Measurements from ENCODE around the gene NDUFB7. TPM values are rescaled to one million over a fixed set of nuclear protein-coding genes. Genes with fewer than 3 reads are reported as not detected.

The NDUFB7 gene
- total RNA-seq, 1 experiment from 2014 or later, result 254 TPM

GRCh38 chr19:14611051-14611450 lies 39.2 kb upstream of the NDUFB7 start:
- Mint-ChIP-seq H3K27ac (no peak overlapping the region), H3K4me1 (no peaks in the 10 kb centered on the region), H3K4me3 (no peak overlapping the region), H3K36me3 (peaks cover under 1% of the 10 kb centered on the region), H3K27me3 (ENCODE audit: low read depth) (peaks cover 4% of the 10 kb centered on the region; the same call in 1 of the 2 replicates), H3K9me3 (peaks cover 14% of the 10 kb centered on the region)
- no peak for ATAC-seq
- ChIA-PET CTCF (interaction anchor here (0.6 to 1.1 kb wide), 3 partner anchors 37 to 78 kb away, joined by 3 to 7 read pairs (median 5); no protein-coding TSS in a partner anchor), POLR2A (no interaction called here)
- TF ChIP-seq ZNF219 (CRISPR knock-in tag; IDR thresholded peaks at IDR 0.05; ENCODE audit: borderline replicate concordance), result no peak
- no peak for TF ChIP-seq FOXJ3 (CRISPR knock-in tag; IDR thresholded peaks at IDR 0.05; ENCODE audit: borderline replicate concordance)
- TF ChIP-seq ATF3 (CRISPR knock-in tag; conservative IDR thresholded peaks at IDR 0.05), result no peak
- no peak for TF ChIP-seq ERG (CRISPR knock-in tag; IDR thresholded peaks at IDR 0.05)
- TF ChIP-seq NFE2L1 (CRISPR knock-in tag; IDR thresholded peaks at IDR 0.05), result no peak
- no peak for TF ChIP-seq AFF4 (CRISPR knock-in tag; IDR thresholded peaks at IDR 0.05; ENCODE audit: borderline replicate concordance)
- no peak for TF ChIP-seq USF2 (CRISPR knock-in tag; IDR thresholded peaks at IDR 0.05)
- no peak for TF ChIP-seq ZNF121 (CRISPR knock-in tag; IDR thresholded peaks at IDR 0.05)
- no peak for DNase-seq (ENCODE audit: low spot score)

- Mint-ChIP-seq H3K36me3 (no peaks in the 10 kb centered on the region), H3K27ac (no peak overlapping the region), H3K9me3 (peaks cover 18% of the 10 kb centered on the region), H3K27me3 (ENCODE audit: low read depth) (no peaks in the 10 kb centered on the region; the same call in 1 of the 2 replicates), H3K4me1 (no peaks in the 10 kb centered on the region), H3K4me3 (no peak overlapping the region)
- ATAC-seq, result no peak
- ChIA-PET CTCF (interaction anchor here (1.1 kb wide), 1 partner anchor 33 kb away, joined by 4 read pairs; no protein-coding TSS in a partner anchor), POLR2A (no interaction called here)
- no peak for TF ChIP-seq FOXJ3 (CRISPR knock-in tag; IDR thresholded peaks at IDR 0.05; ENCODE audit: borderline replicate concordance)
- TF ChIP-seq EMX1 (CRISPR knock-in tag; IDR thresholded peaks at IDR 0.05), result no peak
- no peak for TF ChIP-seq RORB (CRISPR knock-in tag; IDR thresholded peaks at IDR 0.05)
- TF ChIP-seq ZMAT4 (CRISPR knock-in tag; IDR thresholded peaks at IDR 0.05), result no peak
- TF ChIP-seq ATF1 (CRISPR knock-in tag; IDR thresholded peaks at IDR 0.05), result no peak
- no peak for TF ChIP-seq PRRX2 (CRISPR knock-in tag; IDR thresholded peaks at IDR 0.05)
- TF ChIP-seq ZNF396 (CRISPR knock-in tag; IDR thresholded peaks at IDR 0.05; ENCODE audit: borderline replicate concordance), result no peak
- no peak for TF ChIP-seq ZNF121 (CRISPR knock-in tag; IDR thresholded peaks at IDR 0.05)
- no peak for DNase-seq (ENCODE audit: low spot score)
Observed at GRCh38 chr19:14606627-14607026, 34.8 kb upstream of the NDUFB7 start.

GRCh38 chr19:14603990-14604387 lies 32.1 kb upstream of the NDUFB7 start:
- peaks cover 7% of the 10 kb centered on the region for H3K27me3 Mint-ChIP-seq (ENCODE audit: low read depth)
- H3K9me3 Mint-ChIP-seq, result peaks cover 25% of the 10 kb centered on the region
- H3K36me3 Mint-ChIP-seq, result 0 out of 2 replicates have a peak, but pooled peaks cover 2% of the 10 kb centered on the region
- H3K4me1 Mint-ChIP-seq, result no peaks in the 10 kb centered on the region
- DNase-seq (ENCODE audit: low spot score) (no peak), ATAC-seq (no peak)
- POLR2A ChIA-PET, result no interaction called here
- no peak overlapping the region for H3K4me3 Mint-ChIP-seq
- CTCF ChIA-PET, result no interaction called here
- no peak for TF ChIP-seq E2F4 (CRISPR knock-in tag; IDR thresholded peaks at IDR 0.05; ENCODE audit: borderline replicate concordance, low read depth)
- no peak for TF ChIP-seq ZMAT4 (CRISPR knock-in tag; IDR thresholded peaks at IDR 0.05)
- TF ChIP-seq FOXK1 (CRISPR knock-in tag; IDR thresholded peaks at IDR 0.05), result no peak
- TF ChIP-seq IRF1 (CRISPR knock-in tag; IDR thresholded peaks at IDR 0.05), result no peak
- no peak overlapping the region for H3K27ac Mint-ChIP-seq

Data from WTC11 (cell line).